OCI-M2 (cell line): ENCODE data around the gene TBKBP1.

Source experiments
- DNase-seq: peaks from one replicate; lab custom pipeline; 2025; ENCODE audit not compliant: unreplicated experiment; lab: John Stamatoyannopoulos, UW

TBKBP1 gene

GRCh38 chr17:47698749-47699535, 5.0 kb downstream of the TBKBP1 start:
- DNase-seq: no peak

GRCh38 chr17:47699536-47699840, 5.5 kb downstream of the TBKBP1 start:
- DNase-seq: no peak

- no peak for DNase-seq
Measured at GRCh38 chr17:47700471-47701449, 6.8 kb downstream of the TBKBP1 start.

- no peak for DNase-seq
Measured at GRCh38 chr17:47701608-47702007, 7.6 kb downstream of the TBKBP1 start.

- no peak for DNase-seq
Measured at GRCh38 chr17:47702391-47702995, 8.5 kb downstream of the TBKBP1 start.

- DNase-seq: no peak
Measured at GRCh38 chr17:47703191-47703591, 9.2 kb downstream of the TBKBP1 start.

- no peak for DNase-seq
Measured at GRCh38 chr17:47703671-47704070, 9.7 kb downstream of the TBKBP1 start.

GRCh38 chr17:47704116-47704515, 10.2 kb downstream of the TBKBP1 start:
- no peak for DNase-seq

- no peak for DNase-seq
Measured at GRCh38 chr17:47704736-47705135, 10.8 kb downstream of the TBKBP1 start.

- DNase-seq: no peak
Measured at GRCh38 chr17:47705536-47706530, 11.9 kb downstream of the TBKBP1 start.

GRCh38 chr17:47707056-47707804, 13.3 kb downstream of the TBKBP1 start:
- no peak for DNase-seq

- DNase-seq: no peak
Measured at GRCh38 chr17:47707884-47708283, 13.9 kb downstream of the TBKBP1 start.

GRCh38 chr17:47708312-47708863, 14.4 kb downstream of the TBKBP1 start:
- DNase-seq: no peak

GRCh38 chr17:47708864-47709541, 15.0 kb downstream of the TBKBP1 start:
- DNase-seq: no peak

- no peak for DNase-seq
Measured at GRCh38 chr17:47709594-47709993, 15.6 kb downstream of the TBKBP1 start.

GRCh38 chr17:47711366-47712099, 17.6 kb downstream of the TBKBP1 start:
- DNase-seq: no peak

GRCh38 chr17:47712330-47713023, 18.5 kb downstream of the TBKBP1 start:
- DNase-seq: no peak
